ENCODE data around the gene MAVS. TPM values are rescaled to one million over a fixed set of nuclear protein-coding genes. Genes with fewer than 3 reads are reported as not detected.
A peak's percentile ranks its signal among the peaks of the same experiment; 100 is the strongest.

The MAVS gene
- total and polyA plus RNA-seq, 9 donors, result 14.6 to 26.2 (median 21.0) TPM

- peaks cover 76% of the 10 kb centered on the region for H3K4me1 ChIP-seq (ENCODE audit: control insufficient read depth, insufficient read depth, low read length)
- WGBS (ENCODE audit: insufficient coverage), result 78% methylated on average over 7 of the region's 11 CpGs
Measured at GRCh38 chr20:3802524-3803239, 44.0 kb upstream of the MAVS start.

GRCh38 chr20:3803289-3803688, 43.3 kb upstream of the MAVS start:
- DNase-seq, result no peak
- no peaks in the 10 kb centered on the region for H3K27me3 ChIP-seq (ENCODE audit: control insufficient read depth, insufficient read depth, low read length)
- H3K27ac ChIP-seq (ENCODE audit: low read length), result no peak overlapping the region
- WGBS (ENCODE audit: insufficient coverage), result 92% methylated on average over 13 of the region's 14 CpGs
- peaks cover 70% of the 10 kb centered on the region for H3K36me3 ChIP-seq (ENCODE audit: control insufficient read depth, insufficient read depth, low read length)
- H3K4me1 ChIP-seq (ENCODE audit: control insufficient read depth, insufficient read depth, low read length), result peaks cover 78% of the 10 kb centered on the region
- H3K4me3 ChIP-seq (ENCODE audit: low read length), result no peak overlapping the region
- H3K9me3 ChIP-seq (replicated peaks; ENCODE audit: control insufficient read depth, low read depth, low read length), result no peaks in the 10 kb centered on the region

More at GRCh38 chr20:3802524-3803239, 44.0 kb upstream of the MAVS start:
- DNase-seq, result no peak
- Histone ChIP-seq H3K4me3 (ENCODE audit: low read length) (no peak overlapping the region), H3K36me3 (ENCODE audit: control insufficient read depth, insufficient read depth, low read length) (peaks cover 72% of the 10 kb centered on the region), H3K27ac (ENCODE audit: low read length) (no peak overlapping the region), H3K9me3 (replicated peaks; ENCODE audit: control insufficient read depth, low read depth, low read length) (no peaks in the 10 kb centered on the region), H3K27me3 (ENCODE audit: control insufficient read depth, insufficient read depth, low read length) (no peaks in the 10 kb centered on the region)

GRCh38 chr20:3803854-3804253, 42.8 kb upstream of the MAVS start:
- Histone ChIP-seq H3K27ac (ENCODE audit: low read length) (no peak overlapping the region), H3K9me3 (replicated peaks; ENCODE audit: control insufficient read depth, low read depth, low read length) (no peaks in the 10 kb centered on the region), H3K4me3 (ENCODE audit: low read length) (no peak overlapping the region), H3K36me3 (ENCODE audit: control insufficient read depth, insufficient read depth, low read length) (peaks cover 68% of the 10 kb centered on the region), H3K27me3 (ENCODE audit: control insufficient read depth, insufficient read depth, low read length) (no peaks in the 10 kb centered on the region), H3K4me1 (ENCODE audit: control insufficient read depth, insufficient read depth, low read length) (peaks cover 77% of the 10 kb centered on the region)
- DNase-seq, result no peak
- WGBS (ENCODE audit: insufficient coverage), result 95% methylated on average over 6 of the region's 6 CpGs

- no peak for DNase-seq
- no peak overlapping the region for H3K27ac ChIP-seq (ENCODE audit: low read length)
- H3K4me3 ChIP-seq (ENCODE audit: low read length), result no peak overlapping the region
- H3K9me3 ChIP-seq (replicated peaks; ENCODE audit: control insufficient read depth, low read depth, low read length), result no peaks in the 10 kb centered on the region
- no peaks in the 10 kb centered on the region for H3K27me3 ChIP-seq (ENCODE audit: control insufficient read depth, insufficient read depth, low read length)
- peaks cover 72% of the 10 kb centered on the region for H3K4me1 ChIP-seq (ENCODE audit: control insufficient read depth, insufficient read depth, low read length)
- 82% methylated on average over 4 of the region's 11 CpGs for WGBS (ENCODE audit: insufficient coverage)
- peaks cover 65% of the 10 kb centered on the region for H3K36me3 ChIP-seq (ENCODE audit: control insufficient read depth, insufficient read depth, low read length)
Measured at GRCh38 chr20:3804254-3804751, 42.3 kb upstream of the MAVS start.

GRCh38 chr20:3804781-3805180, 41.9 kb upstream of the MAVS start:
- Histone ChIP-seq H3K4me1 (ENCODE audit: control insufficient read depth, insufficient read depth, low read length) (peaks cover 68% of the 10 kb centered on the region), H3K4me3 (ENCODE audit: low read length) (no peak overlapping the region), H3K27me3 (ENCODE audit: control insufficient read depth, insufficient read depth, low read length) (no peaks in the 10 kb centered on the region), H3K27ac (ENCODE audit: low read length) (no peak overlapping the region), H3K36me3 (ENCODE audit: control insufficient read depth, insufficient read depth, low read length) (peaks cover 65% of the 10 kb centered on the region), H3K9me3 (replicated peaks; ENCODE audit: control insufficient read depth, low read depth, low read length) (no peaks in the 10 kb centered on the region)
- WGBS (ENCODE audit: insufficient coverage), result 89% methylated on average over 10 of the region's 11 CpGs
- DNase-seq, result no peak

GRCh38 chr20:3808544-3808943, 38.1 kb upstream of the MAVS start:
- Histone ChIP-seq H3K4me1 (ENCODE audit: control insufficient read depth, insufficient read depth, low read length) (peaks cover 69% of the 10 kb centered on the region), H3K9me3 (replicated peaks; ENCODE audit: control insufficient read depth, low read depth, low read length) (no peaks in the 10 kb centered on the region), H3K4me3 (ENCODE audit: low read length) (no peak overlapping the region), H3K36me3 (ENCODE audit: control insufficient read depth, insufficient read depth, low read length) (peaks cover 27% of the 10 kb centered on the region), H3K27ac (ENCODE audit: low read length) (peak overlapping the region; percentile 100), H3K27me3 (ENCODE audit: control insufficient read depth, insufficient read depth, low read length) (no peaks in the 10 kb centered on the region)
- DNase-seq, result no peak
- WGBS (ENCODE audit: insufficient coverage), result 87% methylated on average over 2 of the region's 3 CpGs

- H3K27me3 ChIP-seq (ENCODE audit: control insufficient read depth, insufficient read depth, low read length), result no peaks in the 10 kb centered on the region
- peaks cover 58% of the 10 kb centered on the region for H3K4me1 ChIP-seq (ENCODE audit: control insufficient read depth, insufficient read depth, low read length)
- H3K9me3 ChIP-seq (replicated peaks; ENCODE audit: control insufficient read depth, low read depth, low read length), result no peaks in the 10 kb centered on the region
- peak overlapping the region; percentile 32 for H3K4me3 ChIP-seq (ENCODE audit: low read length)
- H3K36me3 ChIP-seq (ENCODE audit: control insufficient read depth, insufficient read depth, low read length), result no peaks in the 10 kb centered on the region
- 4% methylated on average over 10 of the region's 20 CpGs for WGBS (ENCODE audit: insufficient coverage)
- DNase-seq, result peak; percentile 99
- peak overlapping the region; percentile 93 for H3K27ac ChIP-seq (ENCODE audit: low read length)
Measured at GRCh38 chr20:3811467-3812258, 35.0 kb upstream of the MAVS start.

- Histone ChIP-seq H3K27me3 (ENCODE audit: control insufficient read depth, insufficient read depth, low read length) (no peaks in the 10 kb centered on the region), H3K36me3 (ENCODE audit: control insufficient read depth, insufficient read depth, low read length) (no peaks in the 10 kb centered on the region), H3K4me1 (ENCODE audit: control insufficient read depth, insufficient read depth, low read length) (peaks cover 52% of the 10 kb centered on the region), H3K27ac (ENCODE audit: low read length) (peak overlapping the region; percentile 93), H3K9me3 (replicated peaks; ENCODE audit: control insufficient read depth, low read depth, low read length) (no peaks in the 10 kb centered on the region), H3K4me3 (ENCODE audit: low read length) (no peak overlapping the region)
- WGBS (ENCODE audit: insufficient coverage), result 84% methylated on average over 5 of the region's 9 CpGs
- DNase-seq, result no peak
Measured at GRCh38 chr20:3812259-3812681, 34.4 kb upstream of the MAVS start.

GRCh38 chr20:3812975-3813847, 33.4 kb upstream of the MAVS start:
- peaks cover 48% of the 10 kb centered on the region for H3K4me1 ChIP-seq (ENCODE audit: control insufficient read depth, insufficient read depth, low read length)
- H3K27me3 ChIP-seq (ENCODE audit: control insufficient read depth, insufficient read depth, low read length), result no peaks in the 10 kb centered on the region
- peak overlapping the region; percentile 45 for H3K27ac ChIP-seq (ENCODE audit: low read length)
- no peaks in the 10 kb centered on the region for H3K36me3 ChIP-seq (ENCODE audit: control insufficient read depth, insufficient read depth, low read length)
- peak; percentile 25 for DNase-seq
- no peak overlapping the region for H3K4me3 ChIP-seq (ENCODE audit: low read length)
- H3K9me3 ChIP-seq (replicated peaks; ENCODE audit: control insufficient read depth, low read depth, low read length), result no peaks in the 10 kb centered on the region
- WGBS (ENCODE audit: insufficient coverage), result 55% methylated on average over 7 of the region's 8 CpGs
